Kidney epithelial cell (primary cell): ENCODE results near the gene CHST12. TPM values are rescaled to one million over a fixed set of nuclear protein-coding genes. Genes with fewer than 3 reads are reported as not detected.

Experiments
- DNase-seq: peaks from one replicate; pipeline ENCODE4 v3.0.0-alpha.2; 2010; ENCODE audit warnings: low read depth
- H3K27me3 ChIP-seq: 2 replicates; pipeline ENCODE4 v1.6.0; 2011; ENCODE audit warnings: low read length; ENCODE audit not compliant: control insufficient read depth, insufficient read depth
- H3K36me3 ChIP-seq: 2 replicates; pipeline ENCODE4 v1.5.1; 2011; ENCODE audit warnings: low read length; ENCODE audit not compliant: control insufficient read depth, insufficient read depth
- H3K4me3 ChIP-seq: 2 replicates; pipeline ENCODE4 v1.5.1; 2011; ENCODE audit warnings: low read depth, mild to moderate bottlenecking, control low read depth, low read length
- total RNA-seq: library from RNA; depleted of rRNA; stranded (reverse); fragments of >200 nt; gene quantifications from 2 replicates; pipeline ENCODE4 v1.2.3, GENCODE V29; 2015
- TF ChIP-seq, protein P1 (sequence below): IDR thresholded peaks from 2 replicates; pipeline ENCODE4 v1.5.1; 2011; ENCODE audit warnings: mild to moderate bottlenecking, moderate library complexity, low read length, control low read depth, inconsistent platforms; ENCODE audit not compliant: insufficient read depth, poor library complexity, severe bottlenecking

Gene CHST12
- total RNA-seq, 1 donor from 2014 or later, result 11.6 TPM

DNA sequence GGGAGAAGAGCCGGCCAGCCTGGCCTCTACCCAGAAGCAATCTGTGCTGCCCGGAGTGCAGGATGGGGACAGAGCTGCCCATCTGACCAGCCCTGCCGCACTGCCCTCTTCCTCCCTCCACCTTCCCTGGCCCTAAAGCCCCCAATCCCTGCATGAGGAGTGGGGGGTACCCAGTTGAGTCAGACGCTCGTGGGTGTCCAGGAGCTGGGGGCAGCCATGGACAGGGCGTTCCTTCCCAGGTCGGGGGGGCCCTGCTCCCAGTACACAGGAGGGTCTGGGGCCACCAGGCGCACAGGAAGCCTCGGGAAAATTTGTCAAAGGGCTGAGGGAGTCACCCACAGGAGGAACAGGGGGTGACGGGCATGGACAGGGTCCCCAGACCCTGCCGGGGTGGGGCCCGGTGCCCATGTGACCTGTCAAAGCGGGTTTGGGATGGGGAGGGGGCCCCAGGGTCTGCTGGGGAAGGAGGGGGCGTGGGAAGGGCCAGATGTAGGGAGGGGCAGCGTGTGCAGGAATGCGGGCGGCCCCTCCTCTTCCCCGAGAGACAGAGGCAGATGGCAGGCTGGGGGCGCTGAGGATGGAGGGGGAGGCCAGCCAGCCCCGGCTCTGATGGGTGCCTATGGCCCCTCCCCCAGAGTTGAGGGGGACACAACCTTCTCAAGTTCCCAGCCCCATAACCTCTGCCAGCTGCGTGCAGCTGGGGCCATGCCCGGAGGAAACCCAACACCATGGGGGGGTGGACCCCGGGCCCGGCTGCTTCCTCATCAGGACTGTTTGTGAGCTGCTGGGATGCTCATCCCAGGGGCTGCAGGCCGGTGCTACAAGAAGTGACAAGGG, 94.3 kb downstream of the CHST12 start:
- Histone ChIP-seq H3K4me3 (no peak overlapping the region), H3K36me3 (no peaks in the 10 kb centered on the region), H3K27me3 (peaks cover 40% of the 10 kb centered on the region)
- no peak for DNase-seq
- TF ChIP-seq, protein P1, sequence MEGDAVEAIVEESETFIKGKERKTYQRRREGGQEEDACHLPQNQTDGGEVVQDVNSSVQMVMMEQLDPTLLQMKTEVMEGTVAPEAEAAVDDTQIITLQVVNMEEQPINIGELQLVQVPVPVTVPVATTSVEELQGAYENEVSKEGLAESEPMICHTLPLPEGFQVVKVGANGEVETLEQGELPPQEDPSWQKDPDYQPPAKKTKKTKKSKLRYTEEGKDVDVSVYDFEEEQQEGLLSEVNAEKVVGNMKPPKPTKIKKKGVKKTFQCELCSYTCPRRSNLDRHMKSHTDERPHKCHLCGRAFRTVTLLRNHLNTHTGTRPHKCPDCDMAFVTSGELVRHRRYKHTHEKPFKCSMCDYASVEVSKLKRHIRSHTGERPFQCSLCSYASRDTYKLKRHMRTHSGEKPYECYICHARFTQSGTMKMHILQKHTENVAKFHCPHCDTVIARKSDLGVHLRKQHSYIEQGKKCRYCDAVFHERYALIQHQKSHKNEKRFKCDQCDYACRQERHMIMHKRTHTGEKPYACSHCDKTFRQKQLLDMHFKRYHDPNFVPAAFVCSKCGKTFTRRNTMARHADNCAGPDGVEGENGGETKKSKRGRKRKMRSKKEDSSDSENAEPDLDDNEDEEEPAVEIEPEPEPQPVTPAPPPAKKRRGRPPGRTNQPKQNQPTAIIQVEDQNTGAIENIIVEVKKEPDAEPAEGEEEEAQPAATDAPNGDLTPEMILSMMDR, result no peak

Other genes with a start within 250 kb of the CHST12 start
- gene MAD1L1, start 170.7 kb upstream of the CHST12 start, total RNA-seq, result 59.5 and 61.2 TPM in 2 replicates
- 21.7 and 26.3 TPM in 2 replicates for gene MRM2, start 161.4 kb upstream of the CHST12 start, total RNA-seq
- 15.5 and 21.0 TPM in 2 replicates for gene NUDT1, start 161.4 kb upstream of the CHST12 start, total RNA-seq
- gene SNX8, start 89.2 kb upstream of the CHST12 start, total RNA-seq, result 43.8 and 47.7 TPM in 2 replicates
- 149 and 153 TPM in 2 replicates for gene EIF3B, start 48.8 kb upstream of the CHST12 start, total RNA-seq
- not detected in 2 replicates for gene GRIFIN, start 72.8 kb downstream of the CHST12 start, total RNA-seq
- gene LFNG, start 116.2 kb downstream of the CHST12 start, total RNA-seq, result 36.6 and 39.7 TPM in 2 replicates
- 40.1 TPM in 2 replicates for gene BRAT1, start 151.9 kb downstream of the CHST12 start, total RNA-seq
- 18.0 and 20.0 TPM in 2 replicates for gene IQCE, start 155.4 kb downstream of the CHST12 start, total RNA-seq
- 106 and 118 TPM in 2 replicates for gene TTYH3, start 228.4 kb downstream of the CHST12 start, total RNA-seq